Progenitor cell of endocrine pancreas (in vitro differentiated cells): ENCODE data around the gene RNF217. TPM values are rescaled to one million over a fixed set of nuclear protein-coding genes. Genes with fewer than 3 reads are reported as not detected.

Source experiments
- DNase-seq: peaks from one replicate; pipeline ENCODE4 v3.0.0; 2021; ENCODE audit warnings: low spot score; ENCODE audit not compliant: unreplicated experiment
- H3K27ac Mint-ChIP-seq: 2 replicates; pipeline ENCODE4 v1.8.0; 2021; ENCODE audit warnings: mild to moderate bottlenecking, moderate library complexity, mixed read lengths
- H3K27me3 Mint-ChIP-seq: 2 replicates; pipeline ENCODE4 v1.8.0; 2021; ENCODE audit warnings: mixed read lengths
- H3K36me3 Mint-ChIP-seq: 2 replicates; pipeline ENCODE4 v1.8.0; 2022; ENCODE audit warnings: mixed read lengths; ENCODE audit not compliant: insufficient read depth
- H3K4me1 Mint-ChIP-seq: 2 replicates; pipeline ENCODE4 v1.8.0; 2021; ENCODE audit warnings: low read depth, mixed read lengths
- H3K4me3 Mint-ChIP-seq: 2 replicates; pipeline ENCODE4 v1.8.0; 2021; ENCODE audit warnings: low read depth, mild to moderate bottlenecking, moderate library complexity, mixed read lengths
- H3K9me3 Mint-ChIP-seq: 2 replicates; pipeline ENCODE4 v1.8.0; 2021; ENCODE audit warnings: low read depth, mixed read lengths
- total RNA-seq: library from RNA; stranded (reverse); gene quantifications from 2 replicates; pipeline ENCODE4 v1.2.1, GENCODE V29; 2021
- TF ChIP-seq, protein P1 (sequence below): fragments of 200-600 bp; sonication (generic); IDR thresholded peaks from one replicate; pipeline ENCODE4 v1.5.0; 2021; ENCODE audit warnings: antibody characterized with exemption, mild to moderate bottlenecking; ENCODE audit not compliant: unreplicated experiment

Gene RNF217
- total RNA-seq, 1 donor from 2014 or later, result 22.6 TPM

DNA sequence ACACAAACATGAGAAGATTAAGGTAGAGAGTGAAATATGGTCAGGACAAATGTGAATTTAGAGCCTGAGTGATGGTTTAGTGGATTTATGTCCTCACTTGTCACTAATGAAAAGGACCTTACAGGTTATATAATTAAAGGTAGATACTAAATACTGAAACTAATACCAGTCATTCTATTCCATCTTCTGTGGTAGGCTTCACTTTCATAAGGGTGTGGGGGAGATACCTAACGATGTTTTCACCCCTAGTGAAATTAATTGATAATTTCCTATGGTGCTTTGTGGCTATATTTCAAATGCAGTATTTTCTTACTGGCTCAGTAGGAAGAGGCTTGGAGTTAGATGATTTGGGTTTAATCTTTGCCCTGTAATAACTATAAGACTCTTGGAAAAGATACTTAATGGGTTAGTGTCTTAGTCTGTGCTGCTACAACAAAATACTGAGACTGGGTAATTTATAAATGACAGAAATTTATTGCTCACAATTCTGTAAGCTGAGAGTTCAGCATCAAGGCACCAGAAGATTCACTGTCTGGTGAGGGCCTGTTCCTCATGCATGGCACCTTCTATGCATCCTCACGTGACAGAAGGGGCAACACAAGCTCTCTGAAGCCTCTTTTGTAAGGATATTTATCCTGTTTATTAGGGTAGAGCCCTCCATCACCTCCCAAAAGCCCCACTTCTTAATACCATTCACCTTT, 21.3 kb downstream of the RNF217 start:
- H3K9me3 Mint-ChIP-seq, result peaks cover 16% of the 10 kb centered on the region
- TF ChIP-seq, protein P1, sequence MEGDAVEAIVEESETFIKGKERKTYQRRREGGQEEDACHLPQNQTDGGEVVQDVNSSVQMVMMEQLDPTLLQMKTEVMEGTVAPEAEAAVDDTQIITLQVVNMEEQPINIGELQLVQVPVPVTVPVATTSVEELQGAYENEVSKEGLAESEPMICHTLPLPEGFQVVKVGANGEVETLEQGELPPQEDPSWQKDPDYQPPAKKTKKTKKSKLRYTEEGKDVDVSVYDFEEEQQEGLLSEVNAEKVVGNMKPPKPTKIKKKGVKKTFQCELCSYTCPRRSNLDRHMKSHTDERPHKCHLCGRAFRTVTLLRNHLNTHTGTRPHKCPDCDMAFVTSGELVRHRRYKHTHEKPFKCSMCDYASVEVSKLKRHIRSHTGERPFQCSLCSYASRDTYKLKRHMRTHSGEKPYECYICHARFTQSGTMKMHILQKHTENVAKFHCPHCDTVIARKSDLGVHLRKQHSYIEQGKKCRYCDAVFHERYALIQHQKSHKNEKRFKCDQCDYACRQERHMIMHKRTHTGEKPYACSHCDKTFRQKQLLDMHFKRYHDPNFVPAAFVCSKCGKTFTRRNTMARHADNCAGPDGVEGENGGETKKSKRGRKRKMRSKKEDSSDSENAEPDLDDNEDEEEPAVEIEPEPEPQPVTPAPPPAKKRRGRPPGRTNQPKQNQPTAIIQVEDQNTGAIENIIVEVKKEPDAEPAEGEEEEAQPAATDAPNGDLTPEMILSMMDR, result no peak
- H3K27ac Mint-ChIP-seq, result no peak overlapping the region
- H3K4me3 Mint-ChIP-seq, result no peak overlapping the region
- H3K4me1 Mint-ChIP-seq, result peaks cover 18% of the 10 kb centered on the region
- no peaks in the 10 kb centered on the region for H3K27me3 Mint-ChIP-seq
- no peak for DNase-seq
- peaks cover 16% of the 10 kb centered on the region for H3K36me3 Mint-ChIP-seq

DNA sequence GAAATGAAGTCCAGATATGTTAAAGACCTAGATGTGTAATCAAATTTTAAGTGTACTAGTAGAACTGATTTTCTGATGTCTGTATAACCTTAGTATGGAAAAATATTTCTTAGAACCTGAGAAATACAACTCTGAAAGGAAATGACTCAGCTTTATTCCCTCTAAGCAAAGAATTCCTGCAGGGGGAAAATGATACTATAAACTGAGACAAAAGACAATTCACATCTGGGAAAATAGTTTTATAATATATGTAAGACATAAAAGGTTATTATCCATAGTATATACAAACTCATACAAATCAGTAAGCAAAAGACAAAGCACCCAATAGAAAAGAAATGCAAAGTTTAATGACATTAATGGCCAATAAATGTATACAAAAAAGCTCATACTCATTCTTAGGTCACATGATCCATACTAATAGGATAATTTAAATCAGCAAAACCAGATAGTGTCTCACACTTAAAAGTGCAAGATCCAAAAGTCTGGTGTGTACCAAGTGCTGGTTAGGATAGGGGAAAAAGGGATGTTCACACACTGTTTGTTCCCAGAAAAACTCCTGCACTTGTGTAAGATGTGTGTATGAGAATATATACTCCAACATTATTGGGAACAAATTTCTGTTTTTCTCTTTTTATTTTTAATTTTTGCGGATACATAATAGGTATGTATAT, 22.6 kb downstream of the RNF217 start:
- H3K27ac Mint-ChIP-seq, result no peak overlapping the region
- peaks cover 6% of the 10 kb centered on the region for H3K9me3 Mint-ChIP-seq
- TF ChIP-seq, protein P1, result no peak
- no peak overlapping the region for H3K4me3 Mint-ChIP-seq
- no peak for DNase-seq
- no peaks in the 10 kb centered on the region for H3K27me3 Mint-ChIP-seq
- H3K4me1 Mint-ChIP-seq, result peaks cover 16% of the 10 kb centered on the region
- peaks cover 6% of the 10 kb centered on the region for H3K36me3 Mint-ChIP-seq

DNA sequence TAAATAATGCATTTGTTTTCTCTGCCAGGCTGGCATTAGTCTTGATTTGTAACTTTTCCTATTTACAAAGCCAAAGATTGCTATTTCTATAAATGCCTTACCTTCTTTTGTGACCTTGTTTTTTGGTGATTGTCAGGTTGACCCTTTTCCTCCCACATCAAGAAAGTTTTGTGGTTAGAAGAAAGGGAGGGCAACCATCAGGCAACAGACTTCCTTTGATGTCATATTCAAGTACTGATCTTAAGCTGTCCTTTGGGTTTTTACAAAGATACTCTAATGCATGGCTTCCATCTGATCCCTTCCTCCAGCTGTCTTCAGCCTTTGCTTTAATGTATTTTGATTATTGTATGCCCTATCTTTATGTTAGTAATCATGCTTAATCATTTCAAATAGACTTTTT, 23.9 kb downstream of the RNF217 start:
- DNase-seq, result no peak
- Mint-ChIP-seq H3K4me1 (peaks cover 11% of the 10 kb centered on the region), H3K9me3 (peaks cover 3% of the 10 kb centered on the region), H3K36me3 (peaks cover 6% of the 10 kb centered on the region), H3K4me3 (no peak overlapping the region), H3K27me3 (no peaks in the 10 kb centered on the region), H3K27ac (no peak overlapping the region)
- TF ChIP-seq, protein P1, result no peak

DNA sequence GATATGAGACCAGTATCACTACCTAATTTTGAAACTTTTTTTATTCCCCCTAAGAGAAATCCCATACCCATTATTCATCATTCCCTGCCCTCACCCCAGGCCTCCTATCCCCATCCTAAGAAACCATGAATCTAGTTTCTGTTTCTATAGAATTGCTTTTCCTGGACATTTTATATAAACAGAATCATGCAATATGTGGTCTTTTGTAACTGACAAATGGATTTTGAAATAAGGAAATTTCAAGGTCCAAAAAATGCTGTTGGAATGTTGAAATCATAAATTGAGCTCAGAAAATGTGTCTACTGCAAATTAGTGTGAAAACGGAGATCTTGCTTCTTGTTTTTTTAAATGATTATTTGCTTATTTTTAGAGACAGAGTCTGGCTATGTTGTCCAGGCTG, 25.1 kb downstream of the RNF217 start:
- H3K4me3 Mint-ChIP-seq, result no peak overlapping the region
- TF ChIP-seq, protein P1, result no peak
- no peak overlapping the region for H3K27ac Mint-ChIP-seq
- H3K9me3 Mint-ChIP-seq, result peaks cover 3% of the 10 kb centered on the region
- no peak for DNase-seq
- H3K27me3 Mint-ChIP-seq, result no peaks in the 10 kb centered on the region
- peaks cover 7% of the 10 kb centered on the region for H3K4me1 Mint-ChIP-seq
- peaks cover 6% of the 10 kb centered on the region for H3K36me3 Mint-ChIP-seq

DNA sequence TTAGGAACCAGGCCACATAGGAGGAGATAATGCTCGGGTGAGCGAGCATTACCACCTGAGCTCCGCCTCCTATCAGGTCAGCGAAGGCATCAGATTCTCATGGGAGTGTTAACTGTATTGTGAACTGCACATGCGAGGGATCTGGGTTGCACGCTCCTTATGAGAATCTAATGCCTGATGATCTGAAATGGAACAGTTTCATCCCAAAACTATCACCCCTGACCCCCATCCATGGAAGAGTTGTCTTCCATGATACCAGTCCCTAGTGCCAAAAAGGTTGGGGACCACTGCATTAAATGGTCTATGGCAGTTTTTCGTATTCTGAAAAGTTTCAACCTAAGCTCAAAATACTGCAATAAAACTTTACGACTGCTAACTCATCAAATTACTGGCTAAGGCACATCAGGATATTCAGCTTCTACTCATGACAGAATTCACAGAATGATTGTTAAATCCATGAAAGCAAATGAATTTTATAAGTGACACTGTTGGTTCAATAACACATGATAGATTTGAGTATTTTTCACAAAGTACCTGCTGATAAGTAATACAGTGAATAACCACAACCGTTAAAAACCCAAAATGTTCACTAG, 25.9 kb downstream of the RNF217 start:
- TF ChIP-seq, protein P1, result no peak

More for the DNA sequence above, 25.9 kb downstream of the RNF217 start:
- Mint-ChIP-seq H3K27ac (no peak overlapping the region), H3K9me3 (peaks cover 3% of the 10 kb centered on the region), H3K36me3 (peaks cover 6% of the 10 kb centered on the region), H3K4me3 (no peak overlapping the region), H3K27me3 (no peaks in the 10 kb centered on the region), H3K4me1 (peaks cover 7% of the 10 kb centered on the region)
- DNase-seq, result no peak
